OCI-M2 (cell line): ENCODE measurements around the gene DPT.

Source experiments
- DNase-seq: peaks from one replicate; lab custom pipeline; 2025; ENCODE audit not compliant: unreplicated experiment; lab: John Stamatoyannopoulos, UW

Gene DPT

DNA sequence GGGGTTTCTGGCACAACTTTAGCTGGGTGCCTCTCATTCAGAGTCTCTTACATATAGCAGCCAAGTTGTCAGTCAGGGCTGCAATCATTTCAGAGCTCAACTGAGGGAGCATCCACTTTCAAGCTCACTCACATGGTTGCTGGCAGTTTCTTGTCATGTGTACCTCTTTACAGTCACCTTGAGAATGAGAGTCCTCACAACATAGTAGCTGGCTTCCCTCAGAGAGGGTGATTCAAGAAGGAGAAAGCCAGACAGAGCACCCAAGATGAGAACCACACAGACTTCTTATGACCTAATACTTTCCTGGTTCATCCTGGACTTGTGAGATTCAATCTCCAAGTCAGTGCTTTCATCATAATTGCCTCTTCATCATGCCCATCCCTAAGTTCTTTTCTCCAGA, 57.2 kb downstream of the DPT start:
- no peak for DNase-seq

DNA sequence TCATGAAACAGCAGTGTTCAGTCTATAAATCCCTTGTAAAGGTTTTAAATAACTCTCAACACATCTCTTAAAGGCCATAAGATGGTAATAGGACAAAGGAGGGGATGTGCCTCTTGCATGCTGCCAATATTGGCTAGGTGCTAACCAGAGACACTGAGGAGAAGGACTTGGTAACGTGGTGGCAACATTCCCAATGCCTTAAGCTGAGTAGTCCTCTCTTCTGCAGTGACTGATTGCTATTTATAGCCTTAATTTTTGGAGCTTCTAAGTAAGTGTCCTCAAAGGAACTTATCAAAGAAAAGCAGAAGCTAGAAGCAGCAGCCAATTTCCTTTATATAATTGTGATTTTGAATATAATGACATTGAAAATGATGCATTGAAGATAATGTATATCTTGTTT, 63.0 kb downstream of the DPT start:
- no peak for DNase-seq

DNA sequence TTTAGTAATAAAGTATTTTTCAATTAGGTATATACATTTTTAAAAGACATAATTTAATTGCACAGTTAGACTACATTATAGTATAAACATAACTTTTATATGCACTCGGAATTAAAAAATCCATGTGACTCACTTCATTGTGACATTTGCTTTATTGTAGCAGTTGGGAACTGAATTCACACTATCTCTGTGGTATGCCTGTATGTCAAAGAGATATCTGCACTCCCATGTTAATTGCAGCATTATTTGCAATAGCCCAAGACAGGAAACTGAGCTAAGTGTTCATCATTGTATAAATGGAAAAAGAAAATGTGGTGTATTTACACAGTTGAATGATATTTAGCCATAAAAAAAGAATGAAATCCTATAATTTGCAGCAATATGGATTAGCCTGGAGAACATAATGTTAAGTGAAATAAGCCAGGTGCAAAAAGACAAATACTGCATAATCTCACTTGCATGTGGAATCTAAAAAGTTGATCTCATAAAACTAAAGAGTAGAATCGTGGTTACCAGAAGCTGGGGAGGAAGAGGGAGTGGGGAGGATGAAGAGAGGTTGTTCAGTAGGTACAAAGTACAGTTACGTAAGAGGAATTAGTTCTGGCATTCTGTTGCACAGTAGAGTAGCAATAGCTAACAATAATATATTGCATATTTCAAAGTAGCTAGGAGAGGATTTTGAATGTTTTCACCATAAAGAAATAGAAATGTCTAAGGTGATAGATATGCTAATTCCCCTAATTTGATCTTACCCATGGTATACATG, 64.8 kb downstream of the DPT start:
- DNase-seq = no peak

DNA sequence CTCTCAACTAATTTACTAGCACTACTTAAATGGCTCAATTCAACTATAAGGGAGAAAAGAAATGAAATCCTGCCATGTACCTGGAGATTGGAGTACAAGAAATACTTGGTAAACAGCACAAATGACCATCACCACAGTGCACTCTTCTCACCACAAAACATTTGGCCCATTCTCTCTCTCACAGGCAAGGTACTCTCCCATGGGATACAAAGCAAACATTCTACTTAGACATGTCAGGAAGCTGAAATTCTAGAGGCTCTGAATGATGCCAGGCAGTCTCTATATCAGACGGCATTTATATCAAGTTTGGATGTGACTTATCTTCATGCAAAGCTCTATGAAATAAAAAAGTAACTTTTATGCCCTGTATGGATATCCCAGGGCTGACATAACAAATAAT, 72.5 kb downstream of the DPT start:
- no peak for DNase-seq

DNA sequence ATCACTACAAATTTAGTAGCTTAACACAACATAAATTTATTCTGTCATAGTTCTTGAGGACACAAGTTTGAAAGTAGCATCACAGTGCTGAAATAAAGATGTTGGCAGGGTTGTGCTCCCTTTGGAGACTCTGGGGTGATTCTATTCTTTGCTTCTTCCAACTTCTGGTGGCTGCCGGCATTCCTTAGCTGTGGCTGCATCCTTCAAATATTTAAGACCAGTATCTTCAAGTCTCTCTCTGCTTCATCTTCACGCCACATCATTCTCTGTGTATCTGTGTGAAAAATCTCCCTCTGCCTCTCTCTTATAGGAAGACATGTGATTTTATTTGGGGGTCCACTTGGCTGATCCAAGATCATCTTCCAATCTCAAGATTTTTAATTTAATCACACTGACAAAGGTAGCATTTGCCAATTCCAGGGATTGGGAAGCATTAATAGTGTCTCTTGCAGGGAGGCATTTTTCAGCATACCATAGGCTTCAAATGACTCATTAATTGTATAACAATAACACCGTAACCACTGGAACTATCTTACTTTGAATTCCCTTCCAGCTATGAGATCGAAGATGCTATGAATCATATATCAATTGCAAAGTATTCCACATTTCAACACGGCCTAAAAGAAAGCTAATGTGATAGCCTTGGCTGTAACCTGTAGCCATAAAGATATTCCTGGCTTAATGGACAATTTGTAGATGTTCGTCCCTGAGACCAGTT, 74.6 kb downstream of the DPT start:
- no peak for DNase-seq

DNA sequence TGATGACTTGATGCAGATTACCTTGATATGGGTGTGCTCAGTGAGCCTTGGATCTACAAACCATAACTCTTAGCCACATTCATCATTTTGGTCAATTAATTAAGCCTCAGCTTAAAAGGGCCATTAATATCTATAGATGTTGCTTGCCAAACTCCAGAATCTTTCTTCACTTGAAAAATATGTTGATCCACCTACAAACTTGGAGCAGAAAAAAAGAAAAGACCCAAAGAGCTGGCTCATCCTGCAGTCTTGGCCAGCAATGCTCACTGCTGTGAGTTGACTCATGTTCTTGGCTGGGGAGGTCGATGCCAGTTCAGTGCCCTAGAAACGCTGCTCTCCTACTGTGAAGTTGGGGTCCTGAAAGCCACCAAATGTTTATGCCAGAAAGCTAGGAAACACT, 75.4 kb downstream of the DPT start:
- DNase-seq = no peak

DNA sequence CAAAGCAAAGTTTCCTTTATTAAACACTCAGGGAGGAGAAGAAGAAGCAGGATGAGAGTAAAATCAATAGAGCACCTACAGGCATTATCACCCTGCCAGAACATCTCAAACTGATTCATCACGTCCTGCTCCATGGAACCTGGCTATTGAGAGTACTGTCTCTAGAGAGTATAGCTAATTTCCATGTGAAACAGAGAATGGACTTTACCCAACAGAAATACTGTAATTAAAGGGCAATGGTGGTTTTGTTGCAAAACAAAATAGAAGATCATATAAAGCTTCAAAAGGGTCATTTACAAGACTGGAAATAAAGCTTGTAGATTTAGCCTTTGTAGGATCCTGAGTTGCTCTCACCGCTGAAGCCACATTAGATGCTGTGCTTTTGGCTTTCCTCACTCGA, 83.3 kb downstream of the DPT start:
- DNase-seq = no peak
